ENCODE measurements around the gene PPP1R17. TPM values are rescaled to one million over a fixed set of nuclear protein-coding genes. Genes with fewer than 3 reads are reported as not detected.

PPP1R17 gene
- total RNA-seq, 1 experiment from 2014 or later, result not detected

DNA sequence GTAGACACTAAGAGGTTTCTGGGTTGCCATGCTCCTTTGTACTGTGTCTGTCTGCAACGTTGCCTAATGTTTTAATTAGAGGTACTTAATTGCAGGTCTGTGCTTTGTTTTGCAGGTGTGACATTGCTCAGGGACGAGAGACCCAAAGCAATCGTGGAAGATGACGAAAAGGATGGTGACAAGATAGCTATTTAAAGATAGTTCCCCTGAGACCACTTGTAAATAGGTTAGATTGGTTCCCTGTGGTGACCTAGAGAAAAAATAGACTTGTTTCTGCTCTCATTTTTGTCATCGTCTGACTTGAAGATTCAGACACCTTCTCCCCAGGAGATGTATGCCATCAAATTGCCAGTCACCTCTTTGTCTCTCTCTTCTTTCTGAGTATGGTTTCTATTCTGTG is 20.1 kb downstream of the PPP1R17 start:
- CTCF ChIA-PET, result no interaction called here
- H3K9me3 ChIP-seq (ENCODE audit: control insufficient read depth in 1 of 2, insufficient read depth in 1 of 2, low read depth in 1 of 2, low read length in 2 of 2), result no peaks in the 10 kb centered on the region
- intact Hi-C loops (cut with micrococcal nuclease), result no loop called here
- no peaks in the 10 kb centered on the region for H3K36me3 ChIP-seq (ENCODE audit: control insufficient read depth in 1 of 2, insufficient read depth in 2 of 2, low read length in 2 of 2)
- no peaks in the 10 kb centered on the region for H4K20me1 ChIP-seq (ENCODE audit: insufficient read depth)
- H3K9ac ChIP-seq (ENCODE audit: low read length), result no peak overlapping the region
- peaks cover 31% of the 10 kb centered on the region for H3K27me3 ChIP-seq (ENCODE audit: insufficient read depth, low read length)
- no peaks in the 10 kb centered on the region for H3K79me2 ChIP-seq (ENCODE audit: insufficient read depth, low read length)
- H3K27ac ChIP-seq (ENCODE audit: low read depth, low read length), result no peak overlapping the region
- TF ChIP-seq TCF7L2 (IDR thresholded peaks at IDR 0.05; ENCODE audit: borderline replicate concordance, extremely low read depth, insufficient read depth, insufficient read length) (no peak), CEBPB (IDR thresholded peaks at IDR 0.05; ENCODE audit: low read depth) (no peak), POLR2AphosphoS5 (IDR thresholded peaks at IDR 0.05; ENCODE audit: low read depth, low read length) (no peak), SIN3A (IDR thresholded peaks at IDR 0.05; ENCODE audit: low read depth) (no peak), SRF (IDR thresholded peaks at IDR 0.05; ENCODE audit: low read depth) (no peak), ELF1 (IDR thresholded peaks at IDR 0.05; ENCODE audit: borderline replicate concordance, low read depth) (no peak), POLR2A (IDR thresholded peaks at IDR 0.05; ENCODE audit: borderline replicate concordance, extremely low read depth, insufficient read depth, insufficient read length) (no peak), ZNF274 (IDR thresholded peaks at IDR 0.05; ENCODE audit: low read depth, low read length) (no peak), FOSL1 (IDR thresholded peaks at IDR 0.05; ENCODE audit: low read depth) (no peak), EZH2phosphoT487 (IDR thresholded peaks at IDR 0.05; ENCODE audit: borderline replicate concordance) (no peak), EGR1 (IDR thresholded peaks at IDR 0.05; ENCODE audit: low read depth) (no peak)
- TF ChIP-seq, protein P1, sequence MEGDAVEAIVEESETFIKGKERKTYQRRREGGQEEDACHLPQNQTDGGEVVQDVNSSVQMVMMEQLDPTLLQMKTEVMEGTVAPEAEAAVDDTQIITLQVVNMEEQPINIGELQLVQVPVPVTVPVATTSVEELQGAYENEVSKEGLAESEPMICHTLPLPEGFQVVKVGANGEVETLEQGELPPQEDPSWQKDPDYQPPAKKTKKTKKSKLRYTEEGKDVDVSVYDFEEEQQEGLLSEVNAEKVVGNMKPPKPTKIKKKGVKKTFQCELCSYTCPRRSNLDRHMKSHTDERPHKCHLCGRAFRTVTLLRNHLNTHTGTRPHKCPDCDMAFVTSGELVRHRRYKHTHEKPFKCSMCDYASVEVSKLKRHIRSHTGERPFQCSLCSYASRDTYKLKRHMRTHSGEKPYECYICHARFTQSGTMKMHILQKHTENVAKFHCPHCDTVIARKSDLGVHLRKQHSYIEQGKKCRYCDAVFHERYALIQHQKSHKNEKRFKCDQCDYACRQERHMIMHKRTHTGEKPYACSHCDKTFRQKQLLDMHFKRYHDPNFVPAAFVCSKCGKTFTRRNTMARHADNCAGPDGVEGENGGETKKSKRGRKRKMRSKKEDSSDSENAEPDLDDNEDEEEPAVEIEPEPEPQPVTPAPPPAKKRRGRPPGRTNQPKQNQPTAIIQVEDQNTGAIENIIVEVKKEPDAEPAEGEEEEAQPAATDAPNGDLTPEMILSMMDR (IDR thresholded peaks at IDR 0.05 in 2 of 3, conservative IDR thresholded peaks at IDR 0.05 in 1 of 3; ENCODE audit: borderline replicate concordance in 1 of 3, insufficient read depth in 1 of 3, low read depth in 2 of 3, low read length in 2 of 3), result no peak
- TF ChIP-seq, protein P2, sequence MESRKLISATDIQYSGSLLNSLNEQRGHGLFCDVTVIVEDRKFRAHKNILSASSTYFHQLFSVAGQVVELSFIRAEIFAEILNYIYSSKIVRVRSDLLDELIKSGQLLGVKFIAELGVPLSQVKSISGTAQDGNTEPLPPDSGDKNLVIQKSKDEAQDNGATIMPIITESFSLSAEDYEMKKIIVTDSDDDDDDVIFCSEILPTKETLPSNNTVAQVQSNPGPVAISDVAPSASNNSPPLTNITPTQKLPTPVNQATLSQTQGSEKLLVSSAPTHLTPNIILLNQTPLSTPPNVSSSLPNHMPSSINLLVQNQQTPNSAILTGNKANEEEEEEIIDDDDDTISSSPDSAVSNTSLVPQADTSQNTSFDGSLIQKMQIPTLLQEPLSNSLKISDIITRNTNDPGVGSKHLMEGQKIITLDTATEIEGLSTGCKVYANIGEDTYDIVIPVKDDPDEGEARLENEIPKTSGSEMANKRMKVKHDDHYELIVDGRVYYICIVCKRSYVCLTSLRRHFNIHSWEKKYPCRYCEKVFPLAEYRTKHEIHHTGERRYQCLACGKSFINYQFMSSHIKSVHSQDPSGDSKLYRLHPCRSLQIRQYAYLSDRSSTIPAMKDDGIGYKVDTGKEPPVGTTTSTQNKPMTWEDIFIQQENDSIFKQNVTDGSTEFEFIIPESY (IDR thresholded peaks at IDR 0.05; ENCODE audit: extremely low read depth, insufficient replicate concordance, low read length), result no peak
- TF ChIP-seq, protein P3, sequence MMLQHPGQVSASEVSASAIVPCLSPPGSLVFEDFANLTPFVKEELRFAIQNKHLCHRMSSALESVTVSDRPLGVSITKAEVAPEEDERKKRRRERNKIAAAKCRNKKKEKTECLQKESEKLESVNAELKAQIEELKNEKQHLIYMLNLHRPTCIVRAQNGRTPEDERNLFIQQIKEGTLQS (IDR thresholded peaks at IDR 0.05), result no peak
- no TSS peak for BruUV-seq (replicated peaks)
- DNase-seq (ENCODE audit: low read depth, low spot score) (no peak), ATAC-seq (no peak)
- H3K9me2 ChIP-seq (ENCODE audit: insufficient read depth), result no peaks in the 10 kb centered on the region
- H3K4me3 ChIP-seq (replicated peaks in 1 of 2; ENCODE audit: low read depth in 1 of 2, low read length in 2 of 2), result no peak overlapping the region
- no peak overlapping the region for H2AFZ ChIP-seq (ENCODE audit: low read depth, low read length, poor library complexity, severe bottlenecking)
- H3K4me2 ChIP-seq (ENCODE audit: low read length), result no peak overlapping the region
- POLR2A ChIA-PET, result no interaction called here
- RAD21 ChIA-PET (ENCODE audit: low non-redundant PET in 1 of 2, low total read pairs in 2 of 2, uncharacterized antibody in 2 of 2, unreplicated experiment in 2 of 2), result no interaction called here
- no peaks in the 10 kb centered on the region for H3K4me1 ChIP-seq (ENCODE audit: control insufficient read depth in 1 of 2, insufficient read depth in 2 of 2, low read length in 2 of 2)

All from HCT116 (cell line).